ENCODE data around the gene IFT122.
"Not testable (repeated sequence)": the region's sequence is repeated elsewhere in the genome, so short reads cannot be mapped to it uniquely, and the experiment has no call there.

IFT122 gene

DNA sequence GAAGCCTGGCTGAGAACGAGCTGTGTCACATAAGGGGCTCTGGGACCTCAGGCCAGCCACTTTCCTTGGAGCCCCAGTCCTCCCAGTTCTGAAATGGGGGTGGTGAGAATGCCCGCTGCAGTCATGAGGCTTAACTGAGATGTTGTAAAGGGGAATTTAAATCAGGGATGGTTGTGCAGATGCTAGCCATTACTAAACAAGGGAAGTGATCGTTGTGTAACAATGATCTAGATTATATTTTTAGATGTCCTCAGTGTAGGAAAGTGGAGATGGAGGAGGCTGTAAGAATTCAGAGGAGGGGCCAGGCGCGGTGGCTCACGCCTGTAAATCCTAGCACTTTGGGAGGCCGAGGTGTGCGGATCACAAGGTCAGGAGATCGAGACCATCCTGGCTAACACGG is 49.2 kb downstream of the IFT122 start:
- H3K4me1 ChIP-seq (ENCODE audit: control insufficient read depth, insufficient read depth, low read length) = peaks cover 34% of the 10 kb centered on the region
- not testable (repeated sequence) for H3K27me3 ChIP-seq (ENCODE audit: control insufficient read depth, insufficient read depth, low read length); H3K9me3 ChIP-seq (ENCODE audit: control insufficient read depth, insufficient read depth, low read depth, low read length); H3K27ac ChIP-seq (ENCODE audit: low read depth, low read length); H3K9ac ChIP-seq (ENCODE audit: low read length); H3K4me3 ChIP-seq (ENCODE audit: low read depth, low read length)
- peaks cover 17% of the 10 kb centered on the region for H3K36me3 ChIP-seq (ENCODE audit: control insufficient read depth, insufficient read depth, low read length)

- peaks cover 11% of the 10 kb centered on the region for H3K36me3 ChIP-seq (ENCODE audit: control insufficient read depth, insufficient read depth, low read length)
- H3K27me3 ChIP-seq (ENCODE audit: control insufficient read depth, insufficient read depth, low read length) = no peaks in the 10 kb centered on the region
- no peak overlapping the region for H3K4me3 ChIP-seq (ENCODE audit: low read depth, low read length)
- peak overlapping the region; percentile 24; the same call in 1 of the 2 replicates for H3K27ac ChIP-seq (ENCODE audit: low read depth, low read length)
- H3K4me1 ChIP-seq (ENCODE audit: control insufficient read depth, insufficient read depth, low read length) = peaks cover 40% of the 10 kb centered on the region
- no peaks in the 10 kb centered on the region for H3K9me3 ChIP-seq (ENCODE audit: control insufficient read depth, insufficient read depth, low read depth, low read length)
- H3K9ac ChIP-seq (ENCODE audit: low read length) = peak overlapping the region; percentile 62
Measured at GRCh38 chr3:129490273-129490675, 50.2 kb downstream of the IFT122 start.

DNA sequence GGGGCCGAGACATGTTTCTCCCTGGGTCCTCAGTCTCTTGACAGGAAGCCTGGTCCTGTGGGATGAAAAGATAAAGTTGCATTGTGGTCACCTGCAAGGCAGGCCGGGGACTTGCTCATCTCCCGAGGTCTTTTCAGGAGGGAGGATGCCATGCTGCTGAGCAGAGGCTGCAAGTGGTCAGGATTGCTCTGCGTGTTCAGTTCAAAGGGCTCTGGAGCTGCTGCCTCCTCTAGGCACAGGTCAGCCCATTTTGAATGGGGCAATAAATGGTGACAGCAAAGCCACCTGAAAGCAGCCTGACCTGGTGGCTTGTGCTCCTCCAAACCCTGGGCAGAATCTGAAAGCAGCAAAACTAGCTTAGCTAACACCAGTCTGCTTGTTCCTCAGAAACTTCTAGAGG is 51.1 kb downstream of the IFT122 start:
- peaks cover 39% of the 10 kb centered on the region for H3K4me1 ChIP-seq (ENCODE audit: control insufficient read depth, insufficient read depth, low read length)
- H3K36me3 ChIP-seq (ENCODE audit: control insufficient read depth, insufficient read depth, low read length) = peaks cover 11% of the 10 kb centered on the region
- not testable (repeated sequence) for H3K9ac ChIP-seq (ENCODE audit: low read length); H3K27me3 ChIP-seq (ENCODE audit: control insufficient read depth, insufficient read depth, low read length); H3K9me3 ChIP-seq (ENCODE audit: control insufficient read depth, insufficient read depth, low read depth, low read length); H3K4me3 ChIP-seq (ENCODE audit: low read depth, low read length)
- peak overlapping the region; percentile 24; the same call in 1 of the 2 replicates for H3K27ac ChIP-seq (ENCODE audit: low read depth, low read length)

DNA sequence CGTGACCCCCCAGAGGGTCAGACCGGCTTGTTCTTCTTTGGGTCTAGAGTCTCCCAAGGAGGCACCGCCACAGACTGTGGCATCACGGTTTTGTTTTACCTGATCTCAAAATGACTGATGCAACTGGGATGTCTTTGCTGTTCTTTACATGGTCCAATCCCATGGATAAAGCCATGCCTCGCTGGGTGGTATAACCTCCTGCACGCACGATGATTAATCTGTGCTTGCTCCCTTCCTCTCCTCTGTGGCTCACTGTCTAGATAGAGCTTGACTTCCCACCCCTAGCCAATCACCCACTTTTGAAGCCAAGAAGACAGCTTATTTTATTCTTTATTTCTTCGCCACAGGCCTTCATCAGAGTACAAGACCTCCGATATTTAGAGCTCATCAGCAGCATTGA is 51.8 kb downstream of the IFT122 start:
- peaks cover 15% of the 10 kb centered on the region for H3K36me3 ChIP-seq (ENCODE audit: control insufficient read depth, insufficient read depth, low read length)
- H3K4me1 ChIP-seq (ENCODE audit: control insufficient read depth, insufficient read depth, low read length) = peaks cover 32% of the 10 kb centered on the region
- H3K9ac ChIP-seq (ENCODE audit: low read length) = no peak overlapping the region
- H3K9me3 ChIP-seq (ENCODE audit: control insufficient read depth, insufficient read depth, low read depth, low read length) = no peaks in the 10 kb centered on the region
- no peak overlapping the region for H3K27ac ChIP-seq (ENCODE audit: low read depth, low read length)
- H3K4me3 ChIP-seq (ENCODE audit: low read depth, low read length) = no peak overlapping the region
- H3K27me3 ChIP-seq (ENCODE audit: control insufficient read depth, insufficient read depth, low read length) = no peaks in the 10 kb centered on the region

DNA sequence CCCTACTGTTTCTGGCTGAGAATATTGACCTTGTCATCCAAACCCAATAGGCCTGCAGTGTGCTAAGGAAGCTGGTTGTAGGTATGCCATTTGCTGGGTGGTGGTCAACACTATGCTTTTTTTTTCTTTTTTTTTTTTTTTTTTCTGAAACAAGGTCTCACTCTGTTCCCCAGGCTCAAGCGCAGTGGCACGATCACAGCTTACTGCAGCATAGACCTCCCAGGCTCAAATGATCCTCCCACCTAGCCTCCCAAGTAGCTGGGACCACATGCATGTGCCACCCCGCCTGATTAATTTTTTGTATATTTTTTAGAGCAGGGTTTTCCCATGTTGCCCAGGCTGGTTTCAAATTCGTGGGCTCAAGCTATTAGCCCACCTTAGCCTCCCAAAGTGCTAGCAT is 52.7 kb downstream of the IFT122 start:
- H3K9ac ChIP-seq (ENCODE audit: low read length) = no peak overlapping the region
- peaks cover 17% of the 10 kb centered on the region for H3K36me3 ChIP-seq (ENCODE audit: control insufficient read depth, insufficient read depth, low read length)
- H3K4me1 ChIP-seq (ENCODE audit: control insufficient read depth, insufficient read depth, low read length) = peaks cover 27% of the 10 kb centered on the region
- H3K27me3 ChIP-seq (ENCODE audit: control insufficient read depth, insufficient read depth, low read length) = no peaks in the 10 kb centered on the region
- no peak overlapping the region for H3K4me3 ChIP-seq (ENCODE audit: low read depth, low read length)
- H3K9me3 ChIP-seq (ENCODE audit: control insufficient read depth, insufficient read depth, low read depth, low read length) = no peaks in the 10 kb centered on the region
- no peak overlapping the region for H3K27ac ChIP-seq (ENCODE audit: low read depth, low read length)

GRCh38 chr3:129493206-129493605 is 53.2 kb downstream of the IFT122 start:
- Histone ChIP-seq H3K9ac (ENCODE audit: low read length) (no peak overlapping the region), H3K4me3 (ENCODE audit: low read depth, low read length) (no peak overlapping the region), H3K36me3 (ENCODE audit: control insufficient read depth, insufficient read depth, low read length) (peaks cover 17% of the 10 kb centered on the region), H3K27me3 (ENCODE audit: control insufficient read depth, insufficient read depth, low read length) (no peaks in the 10 kb centered on the region), H3K4me1 (ENCODE audit: control insufficient read depth, insufficient read depth, low read length) (peaks cover 29% of the 10 kb centered on the region), H3K9me3 (ENCODE audit: control insufficient read depth, insufficient read depth, low read depth, low read length) (no peaks in the 10 kb centered on the region), H3K27ac (ENCODE audit: low read depth, low read length) (no peak overlapping the region)

DNA sequence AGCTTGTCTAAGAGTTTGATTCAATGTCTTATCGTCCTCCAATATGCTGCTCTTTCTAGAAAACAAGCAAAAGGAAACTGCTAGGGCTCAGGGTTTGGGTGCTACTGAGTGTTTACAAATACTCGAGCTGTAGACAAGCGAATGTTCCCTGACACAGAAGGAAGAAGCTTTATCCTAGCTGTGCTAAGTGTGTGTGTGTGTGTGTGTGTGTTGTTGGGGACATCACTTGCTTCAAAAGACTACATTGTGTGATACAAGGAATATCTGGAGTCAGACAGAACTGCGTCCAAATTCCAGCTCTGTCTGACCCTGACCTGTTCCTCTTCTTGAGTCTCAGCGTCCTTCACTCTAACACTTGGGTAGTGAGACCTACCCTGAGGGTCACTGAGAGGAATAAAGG is 54.5 kb downstream of the IFT122 start:
- not testable (repeated sequence) for H3K27me3 ChIP-seq (ENCODE audit: control insufficient read depth, insufficient read depth, low read length); H3K9me3 ChIP-seq (ENCODE audit: control insufficient read depth, insufficient read depth, low read depth, low read length); H3K4me3 ChIP-seq (ENCODE audit: low read depth, low read length)
- Histone ChIP-seq H3K9ac (ENCODE audit: low read length) (peak overlapping the region; percentile 56), H3K4me1 (ENCODE audit: control insufficient read depth, insufficient read depth, low read length) (peaks cover 35% of the 10 kb centered on the region), H3K27ac (ENCODE audit: low read depth, low read length) (peak overlapping the region; percentile 46; the same call in 1 of the 2 replicates), H3K36me3 (ENCODE audit: control insufficient read depth, insufficient read depth, low read length) (peaks cover 15% of the 10 kb centered on the region)

DNA sequence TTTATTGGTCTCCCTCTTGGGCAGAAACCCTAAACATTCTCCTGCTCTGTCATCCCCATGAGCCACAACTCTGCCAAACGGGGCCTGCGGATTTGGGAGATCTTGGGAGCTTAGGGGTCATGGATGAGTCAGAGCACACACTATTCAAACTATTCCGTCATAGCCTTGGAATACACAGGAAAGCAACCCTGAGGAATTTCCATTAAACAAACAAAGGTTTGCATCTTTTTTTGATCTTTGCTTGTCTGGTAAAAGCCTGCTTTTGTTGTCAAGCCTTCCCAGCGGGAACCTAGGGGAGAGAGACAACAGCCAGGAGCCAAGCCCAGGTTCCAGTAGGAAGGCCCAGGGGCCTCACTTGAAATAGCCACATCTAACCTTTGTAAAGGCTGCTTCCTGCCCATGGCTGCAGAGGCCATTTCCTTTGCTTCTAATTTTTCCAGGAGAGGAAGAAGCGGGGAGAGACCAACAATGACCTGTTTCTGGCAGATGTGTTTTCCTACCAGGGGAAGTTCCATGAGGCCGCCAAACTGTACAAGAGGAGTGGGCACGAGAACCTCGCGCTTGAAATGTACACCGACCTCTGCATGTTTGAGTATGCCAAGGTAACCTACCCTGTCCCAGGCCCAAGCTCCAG is 55.1 kb downstream of the IFT122 start:
- H3K9me3 ChIP-seq (ENCODE audit: control insufficient read depth, insufficient read depth, low read depth, low read length); H3K27me3 ChIP-seq (ENCODE audit: control insufficient read depth, insufficient read depth, low read length); H3K4me3 ChIP-seq (ENCODE audit: low read depth, low read length): not testable (repeated sequence)
- H3K27ac ChIP-seq (ENCODE audit: low read depth, low read length) = peak overlapping the region; percentile 85; the same call in 1 of the 2 replicates
- H3K4me1 ChIP-seq (ENCODE audit: control insufficient read depth, insufficient read depth, low read length) = peaks cover 35% of the 10 kb centered on the region
- H3K36me3 ChIP-seq (ENCODE audit: control insufficient read depth, insufficient read depth, low read length) = peaks cover 19% of the 10 kb centered on the region
- H3K9ac ChIP-seq (ENCODE audit: low read length) = peak overlapping the region; percentile 81

GRCh38 chr3:129497876-129498275 is 57.9 kb downstream of the IFT122 start:
- not testable (repeated sequence) for H3K27me3 ChIP-seq (ENCODE audit: control insufficient read depth, insufficient read depth, low read length); H3K9me3 ChIP-seq (ENCODE audit: control insufficient read depth, insufficient read depth, low read depth, low read length); H3K27ac ChIP-seq (ENCODE audit: low read depth, low read length); H3K4me3 ChIP-seq (ENCODE audit: low read depth, low read length)
- H3K4me1 ChIP-seq (ENCODE audit: control insufficient read depth, insufficient read depth, low read length) = peaks cover 35% of the 10 kb centered on the region
- H3K9ac ChIP-seq (ENCODE audit: low read length) = peak overlapping the region; percentile 46
- H3K36me3 ChIP-seq (ENCODE audit: control insufficient read depth, insufficient read depth, low read length) = peaks cover 27% of the 10 kb centered on the region

GRCh38 chr3:129498603-129499488 is 58.8 kb downstream of the IFT122 start:
- H3K9me3 ChIP-seq (ENCODE audit: control insufficient read depth, insufficient read depth, low read depth, low read length); H3K4me3 ChIP-seq (ENCODE audit: low read depth, low read length); H3K9ac ChIP-seq (ENCODE audit: low read length); H3K27me3 ChIP-seq (ENCODE audit: control insufficient read depth, insufficient read depth, low read length); H3K27ac ChIP-seq (ENCODE audit: low read depth, low read length): not testable (repeated sequence)
- Histone ChIP-seq H3K36me3 (ENCODE audit: control insufficient read depth, insufficient read depth, low read length) (peaks cover 33% of the 10 kb centered on the region), H3K4me1 (ENCODE audit: control insufficient read depth, insufficient read depth, low read length) (peaks cover 33% of the 10 kb centered on the region)

- not testable (repeated sequence) for H3K4me3 ChIP-seq (ENCODE audit: low read depth, low read length); H3K27ac ChIP-seq (ENCODE audit: low read depth, low read length); H3K27me3 ChIP-seq (ENCODE audit: control insufficient read depth, insufficient read depth, low read length); H3K9me3 ChIP-seq (ENCODE audit: control insufficient read depth, insufficient read depth, low read depth, low read length); H3K9ac ChIP-seq (ENCODE audit: low read length)
- peaks cover 42% of the 10 kb centered on the region for H3K36me3 ChIP-seq (ENCODE audit: control insufficient read depth, insufficient read depth, low read length)
- peaks cover 24% of the 10 kb centered on the region for H3K4me1 ChIP-seq (ENCODE audit: control insufficient read depth, insufficient read depth, low read length)
Measured at GRCh38 chr3:129499604-129500333, 59.7 kb downstream of the IFT122 start.
